Activated CD8-positive, alpha-beta memory T cell treated with anti-CD3 and anti-CD28 coated beads for 4 hours (primary cell): ENCODE measurements around the gene MEGF6.

Source experiments
- DNase-seq, 2 donors: peaks; one replicate each; pipeline ENCODE4 v3.0.0-alpha.2; 2020; ENCODE audit warnings: low read depth in 2 of 2

Gene MEGF6

GRCh38 chr1:3459051-3459908 lies 152.0 kb downstream of the MEGF6 start:
- DNase-seq: no peak

GRCh38 chr1:3457910-3458883 lies 153.1 kb downstream of the MEGF6 start:
- DNase-seq: no peak

- no peak for DNase-seq
Measured at GRCh38 chr1:3456964-3457909, 154.1 kb downstream of the MEGF6 start.

GRCh38 chr1:3456449-3456963 lies 154.8 kb downstream of the MEGF6 start:
- no peak for DNase-seq

DNA sequence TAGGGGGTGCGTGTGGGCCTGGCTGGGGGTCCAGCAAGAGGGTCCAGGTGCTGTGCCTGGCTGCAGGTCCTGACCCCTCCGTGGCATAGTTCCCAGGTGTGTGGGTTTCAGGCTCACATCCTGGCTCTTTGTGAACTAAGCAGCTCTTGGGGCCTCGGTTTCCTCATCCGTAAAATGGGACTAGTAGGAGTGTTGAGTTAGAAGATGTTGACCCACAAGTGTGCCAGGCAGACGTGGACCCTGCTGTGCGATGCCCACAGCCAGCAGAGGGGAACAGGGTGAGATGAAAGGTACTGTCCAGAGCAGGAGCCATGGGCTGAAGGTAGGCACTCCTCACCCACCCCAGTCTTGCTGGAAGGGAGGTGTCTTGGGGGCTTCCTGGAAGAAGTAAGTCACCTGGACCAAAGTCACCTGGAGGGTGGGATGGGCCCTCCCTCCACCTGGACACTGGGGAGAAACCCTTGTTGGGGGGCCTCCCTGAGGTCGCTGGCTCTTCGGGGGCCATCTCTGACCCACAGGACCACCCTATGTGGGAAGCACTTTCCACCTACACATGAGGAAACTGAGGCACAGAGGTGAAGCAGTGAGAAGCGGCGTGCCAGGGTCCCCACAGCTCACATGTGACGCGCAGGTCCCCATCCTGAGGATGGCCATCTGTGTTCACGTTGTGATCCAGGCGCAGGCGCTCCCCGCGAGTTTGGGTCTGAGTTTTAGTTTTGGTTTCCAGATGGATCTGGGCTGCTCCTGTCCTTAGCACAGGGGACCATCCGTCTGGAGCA lies 155.4 kb downstream of the MEGF6 start:
- no peak for DNase-seq

- no peak for DNase-seq
Measured at GRCh38 chr1:3454811-3455618, 156.3 kb downstream of the MEGF6 start.

GRCh38 chr1:3453891-3454810 lies 157.2 kb downstream of the MEGF6 start, which contains the start of gene ARHGEF16:
TSS of gene ARHGEF16 (plus strand) at chr1:3454665. CDS start at chr1:3463085, 8,420 bp downstream.
- no peak for DNase-seq

GRCh38 chr1:3453203-3453761 lies 158.0 kb downstream of the MEGF6 start:
- DNase-seq: peak; percentile 35 to 41

GRCh38 chr1:3452866-3453175 lies 158.5 kb downstream of the MEGF6 start:
- no peak for DNase-seq

DNA sequence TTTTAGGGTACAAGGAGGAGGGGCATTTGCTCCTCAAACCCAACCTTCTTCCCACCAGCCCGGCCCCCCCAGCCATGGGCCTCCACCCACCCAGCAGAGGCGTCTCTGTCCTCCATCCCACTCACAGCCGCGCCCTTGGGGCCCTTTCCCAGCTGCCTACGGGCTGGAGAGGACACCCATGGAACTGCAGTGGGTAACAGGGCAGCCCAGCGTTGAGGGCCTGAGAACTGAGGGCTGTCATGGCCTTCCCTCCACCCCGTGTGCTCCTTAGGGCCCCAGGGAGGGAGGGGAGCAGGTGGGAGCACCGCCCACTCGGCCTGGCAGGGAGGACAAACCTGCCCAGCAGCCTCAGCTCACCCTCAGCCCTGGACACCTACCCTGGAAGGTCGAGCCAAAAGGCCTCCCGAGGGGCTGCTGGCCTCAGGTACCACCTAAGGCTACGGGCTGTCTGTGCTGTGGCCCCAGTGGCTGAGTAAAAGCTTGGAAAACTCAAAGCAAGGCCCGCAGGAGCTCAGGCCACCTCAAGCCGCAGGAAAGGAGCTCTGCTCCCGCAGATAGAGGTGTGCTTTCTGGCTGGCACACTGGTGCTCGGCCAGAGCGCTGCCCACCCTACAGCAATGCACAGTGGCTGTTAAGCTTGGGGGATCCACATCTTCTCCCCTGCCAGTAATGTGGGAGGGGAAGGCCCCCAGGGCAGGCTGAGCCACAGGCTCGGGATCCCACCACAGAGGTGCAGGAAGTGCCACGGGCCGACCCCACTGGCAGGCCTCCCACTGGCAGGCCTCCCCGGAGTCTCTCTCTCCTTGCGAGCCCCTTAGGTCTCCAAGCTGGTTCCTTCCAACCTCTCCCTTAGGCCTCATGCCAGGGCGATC lies 159.1 kb downstream of the MEGF6 start:
- no peak for DNase-seq

- DNase-seq: no peak
Measured at GRCh38 chr1:3450983-3451382, 160.3 kb downstream of the MEGF6 start.

DNA sequence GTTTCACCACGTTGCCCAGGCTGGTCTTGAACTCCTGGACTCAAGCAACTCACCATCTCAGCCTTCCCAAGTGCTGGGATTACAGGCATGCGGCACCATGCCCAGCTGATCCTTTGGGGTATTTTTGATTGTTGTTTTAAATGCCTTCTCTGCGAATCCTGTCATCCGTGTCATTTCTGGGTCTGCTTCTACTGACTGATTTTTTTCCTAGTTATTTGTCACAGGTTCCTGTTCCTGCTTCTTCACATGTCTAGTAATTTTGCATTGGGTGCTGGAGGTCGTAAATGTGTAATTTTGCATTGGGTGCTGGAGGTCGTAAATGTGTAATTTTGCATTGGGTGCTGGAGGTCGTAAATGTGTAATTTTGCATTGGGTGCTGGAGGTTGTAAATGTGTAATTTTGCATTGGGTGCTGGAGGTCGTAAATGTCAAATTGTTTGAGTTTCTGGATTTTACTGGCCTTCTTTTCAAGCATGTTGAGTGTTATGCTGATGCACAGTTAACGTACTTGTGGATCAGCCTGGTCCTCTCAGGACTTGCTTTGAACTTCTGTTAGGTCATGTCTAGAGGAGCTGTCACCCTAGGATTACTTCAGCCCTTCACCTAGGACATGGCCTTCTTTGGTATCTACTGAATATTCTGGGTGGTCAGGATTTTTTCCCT lies 161.0 kb downstream of the MEGF6 start:
- DNase-seq: no peak

DNA sequence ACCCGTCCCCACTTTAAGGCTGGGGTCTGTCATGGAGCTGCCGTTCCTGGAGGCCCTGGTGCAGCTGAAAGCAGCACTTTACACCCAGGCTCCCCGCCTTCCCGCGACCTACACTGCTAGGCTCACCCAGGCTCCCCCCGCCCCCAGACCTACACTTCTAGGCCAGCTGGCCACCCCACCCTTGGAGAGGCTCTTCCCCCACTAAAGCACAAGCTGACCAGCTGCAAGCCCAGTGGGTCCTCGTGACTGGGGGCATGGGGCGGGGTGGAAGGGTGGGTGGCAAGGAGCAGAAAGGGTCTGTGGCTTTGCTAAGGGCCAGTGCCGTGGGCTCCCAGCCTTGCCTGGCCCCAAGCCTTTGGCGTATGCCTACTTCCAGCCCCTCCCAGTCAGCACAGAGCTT lies 166.6 kb downstream of the MEGF6 start:
- no peak for DNase-seq

- DNase-seq: no peak
Measured at GRCh38 chr1:3444298-3444697, 167.0 kb downstream of the MEGF6 start.

GRCh38 chr1:3443807-3444206 lies 167.5 kb downstream of the MEGF6 start:
- no peak for DNase-seq

DNA sequence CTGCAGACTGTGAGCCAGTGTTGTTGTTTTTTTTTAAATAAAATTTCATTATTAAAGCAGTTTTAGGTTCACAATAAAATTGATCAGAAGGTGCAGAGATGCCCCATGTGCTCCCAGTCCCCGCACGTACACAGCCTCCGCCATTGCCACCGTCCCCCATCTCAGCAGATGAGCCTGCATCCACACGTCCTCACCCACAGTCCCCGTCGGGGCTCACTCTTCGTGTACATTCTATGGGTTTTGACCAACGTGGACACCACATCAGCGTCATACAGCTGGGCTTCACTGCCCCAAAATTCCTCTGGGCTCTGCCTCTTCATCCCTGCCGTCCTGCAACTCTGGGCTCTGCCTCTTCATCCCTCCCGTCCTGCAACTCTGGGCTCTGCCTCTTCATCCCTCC lies 168.4 kb downstream of the MEGF6 start:
- no peak for DNase-seq

- no peak for DNase-seq
Measured at GRCh38 chr1:3442331-3442730, 169.0 kb downstream of the MEGF6 start.
